Effector memory CD8-positive, alpha-beta T cell (primary cell): ENCODE data around the gene MOXD1.
A peak's percentile ranks its signal among the peaks of the same experiment; 100 is the strongest.

Source experiments
- ATAC-seq: fragments of 150-1000 bp; cut with Tn5 transposase; replicated peaks from 2 replicates; pipeline ENCODE4 v1.10.0; 2021; ENCODE audit warnings: mild to moderate bottlenecking, moderate library complexity
- DNase-seq, 3 experiments: peaks; one replicate each; pipeline ENCODE4 v3.0.0; 2021
- H3K27ac Mint-ChIP-seq, 2 donors: one replicate each; pipeline ENCODE4 v1.8.0; 2022; ENCODE audit warnings: mild to moderate bottlenecking in 2 of 2, mixed read lengths in 2 of 2, moderate library complexity in 2 of 2
- H3K27me3 Mint-ChIP-seq, 2 donors: one replicate each; pipeline ENCODE4 v1.8.0; 2022; ENCODE audit warnings: mixed read lengths in 2 of 2
- H3K36me3 Mint-ChIP-seq: one replicate; pipeline ENCODE4 v1.8.0; 2022; ENCODE audit warnings: mild to moderate bottlenecking, moderate library complexity, mixed read lengths; ENCODE audit not compliant: insufficient read depth
- H3K4me1 Mint-ChIP-seq, 2 donors: one replicate each; pipeline ENCODE4 v1.8.0; 2022; ENCODE audit warnings: low read depth in 2 of 2, mixed read lengths in 2 of 2
- H3K4me3 Mint-ChIP-seq, 2 donors: one replicate each; pipeline ENCODE4 v1.8.0; 2022; ENCODE audit warnings: mild to moderate bottlenecking in 2 of 2, mixed read lengths in 2 of 2, moderate library complexity in 2 of 2
- H3K9me3 Mint-ChIP-seq, 2 donors: one replicate each; pipeline ENCODE4 v1.8.0; 2022; ENCODE audit warnings: mixed read lengths in 2 of 2
- total RNA-seq, 9 experiments: gene quantifications; one replicate each; lab custom pipeline; 2026; lab: John Stamatoyannopoulos, UW

The MOXD1 gene
- 0 to 2.6 (median 0) reads per million in 9 experiments for total RNA-seq

- ATAC-seq (peak; percentile 32), DNase-seq (no peak)
- no peak within 1 kb of the TSS for H3K27ac Mint-ChIP-seq
- no peaks in the 10 kb centered on the region for H3K36me3 Mint-ChIP-seq
- no peaks in the 10 kb centered on the region for H3K9me3 Mint-ChIP-seq
- peaks cover 0 to 5% of the 10 kb centered on the region in 2 donors for H3K4me1 Mint-ChIP-seq
- peak within 1 kb of the TSS; percentile 52 to 76 for H3K4me3 Mint-ChIP-seq
- peaks cover 43 to 47% of the 10 kb centered on the region in 2 donors for H3K27me3 Mint-ChIP-seq
Measured at GRCh38 chr6:132400883-132401617, at the start of gene MOXD1. Gene MOXD1, minus strand, starts transcription at chr6:132401475. Its CDS starts 49 bp downstream, at chr6:132401426.

- DNase-seq (no peak), ATAC-seq (no peak)
- Mint-ChIP-seq H3K4me3 (no peak overlapping the region), H3K27ac (no peak overlapping the region), H3K4me1 (no peaks in the 10 kb centered on the region), H3K27me3 (no peaks in the 10 kb centered on the region), H3K36me3 (peaks cover 4% of the 10 kb centered on the region), H3K9me3 (peaks cover under 1 to 2% of the 10 kb centered on the region in 2 donors)
Measured at GRCh38 chr6:132446855-132447241, 45.6 kb upstream of the MOXD1 start.

- Mint-ChIP-seq H3K4me1 (no peaks in the 10 kb centered on the region), H3K4me3 (no peak overlapping the region), H3K27me3 (no peaks in the 10 kb centered on the region), H3K36me3 (peaks cover 4% of the 10 kb centered on the region), H3K9me3 (peaks cover 3 to 7% of the 10 kb centered on the region in 2 donors), H3K27ac (no peak overlapping the region)
- DNase-seq (no peak), ATAC-seq (no peak)
Measured at GRCh38 chr6:132446141-132446854, 45.0 kb upstream of the MOXD1 start.

- ATAC-seq (no peak), DNase-seq (no peak)
- Mint-ChIP-seq H3K9me3 (peaks cover 3 to 10% of the 10 kb centered on the region in 2 donors), H3K27me3 (no peaks in the 10 kb centered on the region), H3K36me3 (peaks cover 2% of the 10 kb centered on the region), H3K4me3 (no peak overlapping the region), H3K27ac (no peak overlapping the region), H3K4me1 (no peaks in the 10 kb centered on the region)
Measured at GRCh38 chr6:132445201-132445951, 44.1 kb upstream of the MOXD1 start.

- Mint-ChIP-seq H3K27me3 (no peaks in the 10 kb centered on the region), H3K9me3 (peaks cover 7 to 10% of the 10 kb centered on the region in 2 donors), H3K27ac (no peak overlapping the region), H3K4me1 (no peaks in the 10 kb centered on the region), H3K36me3 (no peaks in the 10 kb centered on the region), H3K4me3 (no peak overlapping the region)
- DNase-seq (no peak), ATAC-seq (no peak)
Measured at GRCh38 chr6:132443206-132443605, 41.9 kb upstream of the MOXD1 start.

GRCh38 chr6:132430110-132430509 lies 28.8 kb upstream of the MOXD1 start:
- H3K4me1 Mint-ChIP-seq: no peaks in the 10 kb centered on the region

GRCh38 chr6:132425176-132425575 lies 23.9 kb upstream of the MOXD1 start:
- DNase-seq (no peak), ATAC-seq (no peak)
- H3K9me3 Mint-ChIP-seq: peaks cover 4 to 21% of the 10 kb centered on the region in 2 donors
- H3K27me3 Mint-ChIP-seq: peaks cover 30 to 43% of the 10 kb centered on the region in 2 donors
- no peak overlapping the region for H3K27ac Mint-ChIP-seq
- no peaks in the 10 kb centered on the region for H3K4me1 Mint-ChIP-seq
- H3K4me3 Mint-ChIP-seq: no peak overlapping the region
- no peaks in the 10 kb centered on the region for H3K36me3 Mint-ChIP-seq

More at GRCh38 chr6:132430110-132430509, 28.8 kb upstream of the MOXD1 start:
- Mint-ChIP-seq H3K27me3 (peaks cover 46 to 64% of the 10 kb centered on the region in 2 donors), H3K27ac (no peak overlapping the region), H3K36me3 (no peaks in the 10 kb centered on the region), H3K9me3 (peaks cover 0 to 3% of the 10 kb centered on the region in 2 donors), H3K4me3 (no peak overlapping the region)
- DNase-seq: no peak
- no peak for ATAC-seq

- H3K4me1 Mint-ChIP-seq: no peaks in the 10 kb centered on the region
- ATAC-seq (no peak), DNase-seq (no peak)
- H3K9me3 Mint-ChIP-seq: peaks cover 4 to 21% of the 10 kb centered on the region in 2 donors
- H3K27me3 Mint-ChIP-seq: peaks cover 30 to 38% of the 10 kb centered on the region in 2 donors
- no peak overlapping the region for H3K4me3 Mint-ChIP-seq
- H3K27ac Mint-ChIP-seq: no peak overlapping the region
- H3K36me3 Mint-ChIP-seq: no peaks in the 10 kb centered on the region
Measured at GRCh38 chr6:132423839-132424238, 22.6 kb upstream of the MOXD1 start.

GRCh38 chr6:132418235-132418965 lies 17.1 kb upstream of the MOXD1 start:
- Mint-ChIP-seq H3K27ac (no peak overlapping the region), H3K4me1 (no peaks in the 10 kb centered on the region), H3K9me3 (peaks cover 4 to 23% of the 10 kb centered on the region in 2 donors), H3K36me3 (no peaks in the 10 kb centered on the region), H3K4me3 (no peak overlapping the region), H3K27me3 (peaks cover 11 to 20% of the 10 kb centered on the region in 2 donors)
- DNase-seq (no peak), ATAC-seq (no peak)

- Mint-ChIP-seq H3K9me3 (peaks cover 0 to 10% of the 10 kb centered on the region in 2 donors), H3K4me1 (no peaks in the 10 kb centered on the region), H3K36me3 (no peaks in the 10 kb centered on the region), H3K27me3 (peaks cover 11 to 33% of the 10 kb centered on the region in 2 donors), H3K27ac (no peak overlapping the region), H3K4me3 (no peak overlapping the region)
- no peak for DNase-seq
- ATAC-seq: no peak
Measured at GRCh38 chr6:132414761-132415160, 13.5 kb upstream of the MOXD1 start.

- H3K27ac Mint-ChIP-seq: no peak overlapping the region
- H3K4me1 Mint-ChIP-seq: no peaks in the 10 kb centered on the region
- H3K4me3 Mint-ChIP-seq: no peak overlapping the region
- DNase-seq (no peak), ATAC-seq (no peak)
- H3K36me3 Mint-ChIP-seq: no peaks in the 10 kb centered on the region
- peaks cover 11 to 33% of the 10 kb centered on the region in 2 donors for H3K27me3 Mint-ChIP-seq
- peaks cover 0 to 10% of the 10 kb centered on the region in 2 donors for H3K9me3 Mint-ChIP-seq
Measured at GRCh38 chr6:132414322-132414721, 13.0 kb upstream of the MOXD1 start.

- ATAC-seq: no peak
- no peaks in the 10 kb centered on the region for H3K36me3 Mint-ChIP-seq
- peaks cover 11 to 33% of the 10 kb centered on the region in 2 donors for H3K27me3 Mint-ChIP-seq
- no peak for DNase-seq
- H3K4me3 Mint-ChIP-seq: no peak overlapping the region
- no peaks in the 10 kb centered on the region for H3K4me1 Mint-ChIP-seq
- peaks cover 0 to 6% of the 10 kb centered on the region in 2 donors for H3K9me3 Mint-ChIP-seq
- H3K27ac Mint-ChIP-seq: no peak overlapping the region
Measured at GRCh38 chr6:132413499-132413802, 12.2 kb upstream of the MOXD1 start.
